GM21529 (cell line): ENCODE results near the gene DCPS.
"Not testable (repeated sequence)": the region's sequence is repeated elsewhere in the genome, so short reads cannot be mapped to it uniquely, and the experiment has no call there.

Experiments used
- ATAC-seq: cut with Tn5 transposase; IDR thresholded peaks from one replicate; pipeline ENCODE4 v1.9.1; 2021; ENCODE audit not compliant: unreplicated experiment

Gene DCPS

DNA sequence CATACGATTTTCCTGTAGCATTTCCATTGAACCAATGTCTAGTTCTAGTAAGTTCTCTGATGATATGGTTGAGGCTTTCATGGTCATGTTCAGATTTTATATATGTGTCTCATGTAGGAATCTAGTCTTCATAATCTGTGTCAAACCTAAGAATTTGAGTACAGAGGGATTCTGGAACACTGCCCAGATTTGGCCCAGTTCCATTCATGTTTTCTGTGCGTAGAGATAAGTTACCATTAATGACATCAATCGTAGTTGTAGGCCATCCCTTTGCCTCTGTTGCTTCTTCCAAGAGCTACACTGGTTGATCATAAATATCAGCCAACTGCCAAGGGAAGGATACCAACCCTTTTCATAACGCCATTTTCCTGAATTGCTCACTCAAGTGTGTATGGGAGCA, 74.9 kb downstream of the DCPS start:
- no peak for ATAC-seq

DNA sequence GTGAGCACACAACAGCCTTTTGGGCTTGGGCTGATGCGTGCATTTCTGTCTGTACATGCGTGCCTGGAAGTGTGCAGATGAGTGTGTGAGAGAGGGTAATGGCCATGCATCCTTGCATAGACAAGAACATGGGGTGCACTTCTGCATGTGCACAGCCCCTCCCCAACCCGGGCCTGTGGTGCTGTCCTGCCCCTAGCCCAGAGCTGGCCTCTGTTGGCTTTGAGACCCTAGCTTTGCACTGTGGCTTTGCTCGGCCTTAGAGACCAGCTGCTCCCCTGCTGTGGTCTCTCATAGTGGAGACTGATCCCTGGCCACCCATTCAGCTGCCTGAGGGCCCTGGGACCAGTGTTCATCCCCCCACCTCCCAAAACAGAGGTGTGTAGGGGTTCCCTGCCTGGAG, 77.0 kb downstream of the DCPS start:
- no peak for ATAC-seq

DNA sequence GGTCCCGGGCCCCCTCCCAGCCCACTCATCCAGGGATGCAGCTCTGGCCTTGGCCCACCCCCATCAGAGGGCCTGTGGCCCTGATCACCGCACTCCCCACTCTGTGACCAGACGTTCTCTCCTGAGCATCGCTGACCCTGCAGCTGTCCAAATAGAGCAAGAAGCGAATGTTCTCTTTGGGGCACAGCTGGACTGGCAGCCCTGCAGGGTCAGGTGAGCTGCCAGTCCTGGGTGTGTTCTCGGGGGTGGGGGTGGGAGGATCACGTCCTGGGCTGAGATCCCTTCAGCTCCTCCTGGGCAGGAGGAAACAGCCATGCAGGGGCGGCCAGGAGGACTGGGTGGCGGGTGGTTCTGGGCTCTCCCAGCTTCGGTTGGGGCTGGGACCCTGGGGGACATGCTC, 78.1 kb downstream of the DCPS start:
- not testable (repeated sequence) for ATAC-seq

DNA sequence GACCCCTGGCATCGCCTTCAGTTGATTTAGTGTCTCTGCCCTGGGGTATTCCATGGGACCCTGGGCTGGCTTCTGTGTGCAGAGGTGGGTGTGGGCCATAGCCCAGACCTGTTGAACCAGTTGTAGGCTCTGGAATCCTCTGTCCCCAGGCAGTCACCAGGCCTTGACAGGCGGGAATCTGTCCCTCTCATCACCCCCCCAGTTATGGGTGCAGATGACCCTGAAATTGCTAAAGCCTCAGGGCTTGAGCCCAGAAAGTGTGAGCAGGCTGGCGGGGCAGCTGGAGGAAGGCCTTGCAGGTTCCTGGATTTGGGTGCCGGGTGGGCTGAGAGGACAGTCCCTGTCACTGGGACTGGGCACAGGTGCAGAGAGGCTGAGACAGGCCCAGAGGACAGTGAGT, 78.8 kb downstream of the DCPS start:
- ATAC-seq = not testable (repeated sequence)

DNA sequence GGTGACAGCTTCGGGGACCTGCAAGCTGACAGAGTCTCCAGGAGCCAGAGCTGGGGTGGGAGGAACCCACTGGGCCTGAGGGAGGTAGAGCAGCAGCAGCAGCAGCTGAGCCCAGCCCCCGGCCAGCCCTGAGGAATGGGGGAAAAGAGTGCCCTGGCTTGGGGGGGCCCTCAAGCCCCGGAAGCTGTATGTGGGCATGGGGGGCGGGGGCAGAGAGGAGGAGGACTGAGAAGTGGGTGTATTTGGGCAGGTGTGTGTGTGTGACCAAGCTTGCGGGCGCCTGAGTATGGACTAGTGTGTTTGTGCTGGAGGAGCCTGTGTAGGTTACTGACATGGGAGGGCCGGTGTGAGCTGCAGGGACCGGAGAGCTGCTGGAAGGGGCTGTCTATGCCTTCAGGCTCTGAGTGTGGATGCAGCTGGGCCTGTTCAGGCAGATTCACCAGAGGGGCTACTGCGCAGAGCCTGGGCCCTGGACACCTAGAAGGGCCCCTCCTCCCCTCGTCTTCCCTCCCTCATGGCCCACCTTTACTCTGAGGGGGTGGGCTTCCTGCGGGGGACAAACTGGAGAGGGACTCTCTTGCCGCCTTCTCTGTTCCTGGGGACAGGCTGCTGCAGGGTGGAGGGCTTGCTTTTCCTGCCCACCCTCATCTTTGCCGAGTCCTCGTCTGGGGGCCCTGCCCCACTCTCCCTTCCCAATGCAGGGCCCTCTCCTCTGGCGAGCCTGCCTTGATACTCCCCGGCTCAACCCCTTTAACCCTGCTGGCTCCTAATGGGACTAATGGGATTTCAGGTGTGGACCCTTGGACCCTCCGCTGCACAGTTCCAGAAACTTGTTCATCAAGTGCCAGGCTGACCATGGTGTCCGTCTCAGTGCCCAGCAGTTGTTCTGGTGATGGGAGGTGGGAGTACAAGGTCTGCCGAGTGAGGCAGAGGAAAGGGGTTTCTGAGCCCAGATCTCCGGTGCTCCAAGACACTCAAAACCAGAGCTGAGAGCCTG, 79.8 kb downstream of the DCPS start:
- no peak for ATAC-seq

DNA sequence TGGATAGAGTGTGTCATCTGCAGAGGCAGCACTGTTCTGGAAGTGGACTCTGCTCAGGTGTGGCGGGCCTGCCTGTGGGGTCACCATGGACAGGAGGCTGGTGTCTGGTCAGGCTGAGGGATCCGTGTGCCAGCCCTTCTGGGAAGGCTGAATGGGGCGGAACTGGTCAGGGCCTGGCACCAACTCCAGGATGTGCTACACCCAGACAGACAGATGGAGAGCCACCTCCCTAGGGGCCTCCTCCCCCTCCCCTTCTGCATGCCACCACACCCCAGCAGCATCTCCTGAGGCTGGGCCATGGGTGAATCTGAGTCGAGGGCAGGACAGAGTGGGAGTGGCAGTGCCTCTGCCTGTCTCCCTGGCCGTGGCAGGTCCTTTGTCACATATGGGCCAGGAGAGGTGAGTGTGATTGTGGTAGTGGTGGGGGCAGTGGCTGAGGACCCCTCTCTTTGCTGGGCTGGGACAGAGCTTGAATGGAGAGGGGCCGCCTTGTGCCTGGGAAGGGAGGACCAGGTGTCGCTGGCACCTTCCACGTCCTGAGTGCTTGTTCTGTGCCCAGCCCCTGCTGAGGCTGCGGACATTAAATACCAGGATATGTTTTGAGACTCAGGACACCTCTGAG, 80.7 kb downstream of the DCPS start:
- no peak for ATAC-seq

DNA sequence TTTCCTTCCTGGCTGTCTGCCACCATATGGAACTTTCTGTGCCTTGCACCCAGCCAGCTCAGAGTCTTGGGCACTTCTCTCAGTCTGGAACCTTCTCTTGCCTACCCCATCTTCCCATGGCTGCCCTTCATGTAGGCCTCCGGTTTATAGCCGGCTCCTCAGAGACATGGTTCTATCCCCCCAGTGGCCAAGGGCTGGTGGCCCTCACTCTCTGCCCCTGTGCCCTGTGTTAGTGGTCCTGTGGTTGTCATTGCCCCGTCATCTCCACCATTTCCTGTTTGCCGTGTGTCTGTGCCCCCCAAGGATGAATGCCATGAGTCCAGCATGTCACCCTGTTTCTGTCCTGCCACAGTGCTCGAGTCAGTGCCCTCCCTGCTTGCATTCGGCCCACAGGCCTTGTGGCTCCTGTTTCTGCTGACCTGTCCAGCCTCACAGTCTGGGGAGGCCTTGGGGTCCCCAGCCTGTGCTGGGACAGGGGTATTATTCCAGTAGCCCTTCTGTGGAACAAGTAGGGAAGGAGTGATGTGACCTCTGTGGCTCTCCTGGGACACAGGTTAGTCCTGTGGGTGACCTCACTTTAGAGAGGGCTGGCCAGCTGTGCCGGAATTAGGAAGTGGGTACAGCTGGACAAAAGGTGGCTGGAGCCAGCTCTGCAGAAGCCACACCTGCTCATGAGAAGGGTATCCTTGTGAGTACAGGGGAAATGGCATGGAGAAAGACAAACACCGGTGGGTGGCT, 82.3 kb downstream of the DCPS start:
- ATAC-seq = no peak

DNA sequence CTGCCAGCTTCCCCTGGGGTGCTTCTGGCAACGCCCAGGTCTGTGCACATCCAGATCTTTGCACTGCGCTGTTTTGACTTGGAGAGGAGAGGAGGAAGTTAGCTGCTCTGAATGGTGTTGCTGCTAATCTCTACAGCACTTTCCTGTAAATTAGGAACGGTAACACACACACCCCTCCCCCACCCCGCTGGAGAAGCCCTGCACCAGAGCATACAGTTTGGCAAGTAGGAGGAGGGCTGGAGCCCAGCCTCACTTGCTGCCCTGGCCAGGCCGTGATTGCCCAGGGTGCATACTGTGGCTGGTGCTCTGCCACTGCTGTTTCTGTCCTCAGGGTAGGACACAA, 82.8 kb downstream of the DCPS start:
- ATAC-seq = not testable (repeated sequence)

DNA sequence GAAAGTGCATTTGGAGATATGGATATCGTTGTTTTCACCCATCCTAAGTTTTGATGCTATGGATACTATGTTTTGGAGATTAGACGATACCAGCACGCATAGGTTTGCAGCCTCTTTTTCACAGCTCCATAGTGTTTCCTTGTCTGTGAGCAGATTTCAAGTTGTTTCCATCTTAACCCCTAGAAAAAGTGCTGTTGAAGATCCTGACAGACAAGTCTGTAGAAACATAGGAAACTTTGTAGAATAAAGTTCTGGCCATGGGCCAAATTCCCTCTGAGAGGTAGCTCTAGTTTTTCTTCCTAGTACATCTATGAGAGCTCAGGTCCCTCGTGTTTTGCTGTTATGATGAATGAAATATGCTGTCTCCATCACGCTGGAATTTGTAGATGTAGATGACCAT, 84.0 kb downstream of the DCPS start:
- no peak for ATAC-seq

DNA sequence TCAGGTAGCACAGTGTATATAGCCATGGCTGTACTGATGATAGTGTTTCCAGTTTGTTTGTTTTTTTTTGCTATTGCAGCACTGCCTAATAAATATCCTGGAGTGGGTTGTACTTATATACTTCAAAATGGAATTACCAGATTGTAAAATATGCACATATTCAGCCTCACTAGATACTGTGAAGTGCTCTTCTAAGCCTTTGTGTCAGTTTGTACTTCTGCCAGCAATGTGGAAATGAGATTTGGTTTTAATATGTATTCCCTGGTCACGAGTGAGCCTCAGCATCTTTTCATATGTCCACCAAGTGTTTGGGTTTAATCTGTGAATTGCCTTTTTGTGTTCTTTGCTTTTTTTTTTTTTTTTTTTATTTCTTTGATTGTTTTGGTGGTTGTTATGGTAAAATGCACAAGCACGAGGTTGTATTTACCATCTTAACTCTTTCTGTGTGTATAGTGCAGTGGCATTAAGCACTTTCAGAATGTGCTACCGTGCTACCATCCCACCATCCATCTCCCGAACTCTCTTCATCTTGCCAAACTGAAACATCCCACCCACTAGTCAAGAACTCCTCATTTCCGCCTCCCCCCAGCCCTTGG, 86.5 kb downstream of the DCPS start:
- ATAC-seq = no peak

DNA sequence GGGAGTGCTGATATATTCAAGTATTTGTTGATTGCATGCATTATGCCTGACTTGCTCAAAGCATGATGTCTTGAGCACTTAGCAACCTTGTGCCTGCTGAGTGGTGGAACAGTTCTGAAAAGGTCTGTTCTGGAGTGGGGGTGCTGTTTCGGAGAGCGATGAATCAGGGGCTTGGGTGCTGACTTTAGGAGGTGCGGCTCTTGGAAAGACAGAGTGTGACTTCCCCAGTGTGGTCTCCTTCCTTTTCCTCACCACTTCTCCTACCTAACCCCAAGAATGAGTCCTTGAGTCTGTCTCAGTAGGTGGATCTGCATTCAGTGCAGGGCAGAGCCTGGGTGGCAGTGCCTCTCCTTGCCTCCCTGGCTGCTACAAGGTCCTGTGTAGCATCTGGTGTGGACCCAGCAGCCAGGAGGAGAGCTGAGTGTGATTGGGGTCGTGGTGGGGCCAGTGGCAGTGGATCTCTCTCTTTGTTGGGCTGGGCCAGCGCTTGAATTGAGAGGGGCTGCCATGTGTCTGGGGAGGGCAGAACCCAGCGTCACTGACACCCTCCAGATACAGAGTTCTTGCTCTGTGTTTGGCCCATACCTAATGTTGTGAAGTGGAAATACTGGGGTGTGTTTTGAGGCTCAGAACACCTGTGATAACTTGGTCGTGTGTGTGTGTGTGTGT, 87.6 kb downstream of the DCPS start:
- ATAC-seq = no peak

DNA sequence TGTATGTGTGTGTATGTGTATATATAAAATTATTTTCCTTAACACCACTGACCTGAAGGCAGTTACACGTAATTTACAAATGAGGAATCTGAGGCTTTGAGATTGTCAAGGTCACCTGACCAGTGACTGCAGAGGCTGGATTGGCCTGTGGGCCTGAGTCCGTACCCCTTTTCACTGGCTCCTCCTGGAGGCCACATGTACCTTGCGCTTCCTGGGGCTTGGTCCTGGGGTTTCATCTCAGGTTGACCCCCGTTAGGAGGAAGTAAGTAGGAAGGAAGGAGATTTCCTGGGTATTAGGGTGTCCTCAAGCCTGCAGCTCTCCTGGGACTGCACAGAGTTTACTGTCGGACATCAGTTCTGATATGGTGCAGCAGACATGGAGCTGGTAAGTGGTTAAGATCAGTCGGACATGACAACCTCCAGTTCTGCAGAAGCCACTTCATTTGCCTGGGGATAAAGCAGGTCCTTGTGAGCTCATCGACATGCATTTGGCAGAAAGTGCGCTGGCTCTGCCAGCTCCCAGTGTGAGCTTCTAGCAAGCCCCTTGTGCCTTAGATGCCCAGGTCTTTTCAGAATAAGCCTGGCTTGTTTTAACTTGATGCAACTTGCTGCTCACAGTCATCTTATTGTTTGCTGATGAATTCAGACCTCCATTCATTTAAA, 88.2 kb downstream of the DCPS start:
- ATAC-seq = peak; percentile 80

DNA sequence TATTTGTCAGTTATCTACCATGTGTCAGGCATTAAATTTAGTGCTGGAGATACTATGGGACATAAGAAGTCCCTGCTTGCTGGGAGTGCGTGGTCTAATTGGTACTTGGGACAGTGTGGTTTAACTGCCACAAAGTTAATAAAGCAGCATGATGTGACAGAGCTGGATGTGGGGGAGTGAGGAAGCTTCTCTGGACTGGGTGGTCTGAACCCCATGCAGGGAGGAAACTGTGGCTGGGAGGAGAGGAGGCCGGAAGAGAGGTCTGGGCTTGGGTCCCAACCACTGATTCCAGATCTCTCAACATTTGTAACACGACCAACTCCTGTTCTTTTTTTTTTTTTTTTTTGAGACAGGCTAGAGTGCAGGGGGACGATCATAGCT, 88.8 kb downstream of the DCPS start:
- ATAC-seq = no peak

DNA sequence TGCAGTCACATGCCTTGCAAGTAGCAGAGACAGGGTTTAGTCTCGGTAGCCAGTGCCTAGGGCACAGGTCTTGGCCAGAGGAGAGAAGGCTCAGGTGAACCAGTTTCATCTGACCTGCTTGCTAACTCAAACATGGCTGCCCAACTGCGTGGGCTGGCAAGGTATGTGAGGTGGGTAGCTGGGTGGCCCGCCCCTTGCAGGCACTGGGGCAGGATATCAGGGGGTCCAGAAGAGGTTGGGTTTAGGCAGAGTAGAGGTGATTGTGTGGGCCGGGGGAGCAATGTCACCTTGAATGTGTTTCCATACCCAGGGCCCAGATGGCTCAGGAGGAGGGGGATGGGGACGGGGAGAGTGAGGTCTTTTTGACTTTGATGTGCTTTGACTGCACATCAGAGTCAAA, 89.3 kb downstream of the DCPS start:
- ATAC-seq = no peak

DNA sequence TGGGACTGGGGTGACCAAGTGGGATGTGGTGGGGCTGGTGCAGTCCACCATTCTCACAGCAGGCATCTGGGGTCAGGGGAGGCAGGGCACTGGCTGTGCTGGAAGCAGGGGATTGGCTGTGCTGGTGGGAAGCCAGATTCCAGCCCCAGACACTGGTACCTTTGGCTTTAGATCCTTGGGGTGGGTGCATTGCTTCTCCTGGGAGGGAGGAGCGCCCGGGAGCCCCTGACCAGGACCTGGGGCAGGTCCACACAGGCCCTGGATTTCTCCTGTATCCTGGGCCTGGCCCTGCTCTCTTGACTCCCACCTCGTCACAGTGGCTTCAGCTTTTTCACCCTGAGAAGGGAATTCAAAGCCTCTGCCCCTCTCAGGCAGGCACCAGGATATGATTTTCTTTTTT, 90.2 kb downstream of the DCPS start:
- no peak for ATAC-seq

DNA sequence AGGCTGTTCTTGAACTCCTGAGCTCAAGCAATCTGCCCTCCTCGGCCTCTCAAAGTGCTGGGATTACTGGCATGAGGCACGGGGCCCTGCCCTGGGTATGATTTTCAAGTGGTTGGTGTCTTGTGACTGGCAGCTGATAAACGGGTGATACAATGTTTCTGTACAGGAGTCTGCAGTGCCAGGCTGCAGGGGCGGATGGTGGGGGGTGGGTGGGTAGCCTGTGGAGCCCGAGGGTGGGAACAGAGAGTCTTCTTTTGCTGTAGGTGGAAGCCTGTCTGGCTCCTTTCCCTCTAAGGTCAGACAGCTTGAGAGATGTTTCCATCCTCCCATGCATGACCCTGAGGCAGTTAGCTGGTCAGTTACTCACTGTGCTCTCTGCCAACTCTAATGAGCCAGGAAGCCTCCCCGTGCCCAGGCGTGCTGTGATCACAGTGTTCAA, 90.8 kb downstream of the DCPS start:
- ATAC-seq = not testable (repeated sequence)
